SU-DHL-6 (cell line): ENCODE results near the gene SCML1.

Source experiments
- H2AFZ ChIP-seq: fragments of 200-600 bp; sonication (generic); 2 replicates; pipeline ENCODE4 v1.6.1; 2014; ENCODE audit warnings: low read depth, mild to moderate bottlenecking, moderate library complexity, mixed read lengths, antibody characterized with exemption, low read length; ENCODE audit not compliant: severe bottlenecking
- H3F3A ChIP-seq: fragments of 200-600 bp; shearing (Covaris generic); 2 replicates; pipeline ENCODE4 v1.6.0; 2016; ENCODE audit warnings: antibody characterized with exemption, mild to moderate bottlenecking; ENCODE audit not compliant: insufficient read depth
- H3K27ac ChIP-seq: fragments of 200-600 bp; sonication (generic); 2 replicates; pipeline ENCODE4 v1.5.1; 2016; ENCODE audit warnings: low read depth, mild to moderate bottlenecking, low read length, moderate library complexity, mixed read lengths
- H3K27me3 ChIP-seq: fragments of 200-600 bp; sonication (generic), shearing (Covaris generic); 2 replicates; pipeline ENCODE4 v1.6.0; 2014; ENCODE audit warnings: mild to moderate bottlenecking, low read length
- H3K36me3 ChIP-seq: fragments of 200-600 bp; sonication (generic); 2 replicates; pipeline ENCODE4 v1.6.1; 2014; ENCODE audit warnings: mild to moderate bottlenecking, low read length, mixed read lengths
- H3K4me2 ChIP-seq: fragments of 300-600, 200-600 bp; shearing (Covaris generic), sonication (generic); 2 replicates; pipeline ENCODE4 v1.6.0; 2014; ENCODE audit warnings: low read length, low read depth, mild to moderate bottlenecking; ENCODE audit not compliant: poor library complexity, severe bottlenecking
- H3K4me3 ChIP-seq: fragments of 200-600 bp; sonication (generic); 2 replicates; pipeline ENCODE4 v1.5.1; 2014; ENCODE audit warnings: antibody characterized with exemption, low read length, mild to moderate bottlenecking, mixed read lengths; ENCODE audit not compliant: insufficient read depth, poor library complexity, severe bottlenecking
- H3K79me2 ChIP-seq: fragments of 200-600 bp; sonication (generic); 2 replicates; pipeline ENCODE4 v1.6.1; 2014; ENCODE audit warnings: mild to moderate bottlenecking, low read length, moderate library complexity; ENCODE audit not compliant: insufficient read depth
- H3K9ac ChIP-seq: fragments of 200-600 bp; sonication (generic); 2 replicates; pipeline ENCODE4 v1.7.0; 2014; ENCODE audit warnings: mild to moderate bottlenecking, low read length
- H3K9me2 ChIP-seq: fragments of 200-600 bp; sonication (generic); replicated peaks from 2 replicates; pipeline ENCODE4 v1.6.1; 2014; ENCODE audit warnings: low read length; ENCODE audit not compliant: insufficient read depth
- H3K9me3 ChIP-seq: fragments of 200-600 bp; sonication (generic); 2 replicates; pipeline ENCODE4 v1.6.1; 2014; ENCODE audit warnings: low read length, mixed read lengths; ENCODE audit not compliant: insufficient read depth
- H4K20me1 ChIP-seq: fragments of 200-600 bp; sonication (generic); 2 replicates; pipeline ENCODE4 v1.6.1; 2014; ENCODE audit warnings: low read depth, mild to moderate bottlenecking, antibody characterized with exemption, low read length, moderate library complexity, mixed read lengths
- CTCF ChIP-seq: fragments of 200-600 bp; sonication (generic); IDR thresholded peaks from one replicate; pipeline ENCODE4 v1.5.1; 2017; ENCODE audit warnings: antibody characterized with exemption, mild to moderate bottlenecking, low read length, moderate library complexity; ENCODE audit not compliant: insufficient read depth, poor library complexity, severe bottlenecking
- EZH2phosphoT487 ChIP-seq: fragments of 200-600 bp; sonication (generic), shearing (Covaris generic); conservative IDR thresholded peaks from 2 replicates; pipeline ENCODE4 v1.6.1; 2018; ENCODE audit warnings: mild to moderate bottlenecking, antibody characterized with exemption, low read length, moderate library complexity, mixed read lengths

Gene SCML1

GRCh38 chrX:17758382-17758781, 21.1 kb downstream of the SCML1 start:
- H3K79me2 ChIP-seq: no peaks in the 10 kb centered on the region

GRCh38 chrX:17759990-17760389, 22.7 kb downstream of the SCML1 start:
- Histone ChIP-seq H2AFZ (no peak overlapping the region), H3K4me3 (no peak overlapping the region), H3K4me2 (no peak overlapping the region), H3K27ac (no peak overlapping the region), H3F3A (no peaks in the 10 kb centered on the region), H3K36me3 (no peaks in the 10 kb centered on the region), H3K9me3 (no peaks in the 10 kb centered on the region), H3K79me2 (no peaks in the 10 kb centered on the region), H3K27me3 (no peaks in the 10 kb centered on the region), H3K9me2 (no peaks in the 10 kb centered on the region), H3K9ac (no peak overlapping the region), H4K20me1 (no peaks in the 10 kb centered on the region)
- no peak for TF ChIP-seq CTCF
- TF ChIP-seq EZH2phosphoT487: no peak

More at GRCh38 chrX:17758382-17758781, 21.1 kb downstream of the SCML1 start:
- TF ChIP-seq CTCF (no peak), EZH2phosphoT487 (no peak)
- no peaks in the 10 kb centered on the region for H3K9me2 ChIP-seq
- H3K36me3 ChIP-seq: no peaks in the 10 kb centered on the region
- H3K27me3 ChIP-seq: no peaks in the 10 kb centered on the region
- no peak overlapping the region for H3K4me3 ChIP-seq
- H3K27ac ChIP-seq: no peak overlapping the region
- no peak overlapping the region for H3K9ac ChIP-seq
- no peak overlapping the region for H3K4me2 ChIP-seq
- H2AFZ ChIP-seq: no peak overlapping the region
- H4K20me1 ChIP-seq: no peaks in the 10 kb centered on the region
- no peaks in the 10 kb centered on the region for H3K9me3 ChIP-seq
- no peaks in the 10 kb centered on the region for H3F3A ChIP-seq

- Histone ChIP-seq H3K9ac (no peak overlapping the region), H3K27ac (no peak overlapping the region), H3K79me2 (no peaks in the 10 kb centered on the region), H3K9me2 (no peaks in the 10 kb centered on the region), H2AFZ (no peak overlapping the region), H3K9me3 (no peaks in the 10 kb centered on the region), H3K4me3 (no peak overlapping the region), H3K4me2 (no peak overlapping the region), H3K36me3 (no peaks in the 10 kb centered on the region), H3F3A (no peaks in the 10 kb centered on the region), H4K20me1 (no peaks in the 10 kb centered on the region), H3K27me3 (no peaks in the 10 kb centered on the region)
- no peak for TF ChIP-seq EZH2phosphoT487
- TF ChIP-seq CTCF: no peak
These were observed 30.4 kb downstream of the SCML1 start for GRCh38 chrX:17767734-17768133.
